GM12878 (cell line): ENCODE results near the gene UBC. TPM values are rescaled to one million over a fixed set of nuclear protein-coding genes. Genes with fewer than 3 reads are reported as not detected.

Experiments
- BRCA1 ChIP-seq: IDR thresholded peaks from 2 replicates; pipeline ENCODE4 v1.6.1; 2011; ENCODE audit warnings: low read depth, low read length, improper control_type of control experiment
- EED ChIP-seq: sonication (generic); IDR thresholded peaks from 2 replicates; pipeline ENCODE4 v1.6.1; 2016; ENCODE audit warnings: antibody characterized with exemption, low read depth
- EP300 ChIP-seq, 2 experiments: fragments of 150-350 bp in 1 of 2; IDR thresholded peaks; 2 replicates each; pipeline ENCODE4 v1.6.1; 2011 to 2012; ENCODE audit warnings: low read depth in 2 of 2, low read length in 2 of 2, borderline replicate concordance in 1 of 2, improper control_type of control experiment in 1 of 2, inconsistent platforms in 1 of 2; ENCODE audit not compliant: control insufficient read depth in 1 of 2
- IRF3 ChIP-seq: fragments of 450-650 bp; IDR thresholded peaks from 2 replicates; pipeline ENCODE4 v1.6.1; 2014; ENCODE audit warnings: mild to moderate bottlenecking
- MYB ChIP-seq: fragments of 150-350 bp; IDR thresholded peaks from 2 replicates; pipeline ENCODE4 v1.6.1; 2014; ENCODE audit warnings: mild to moderate bottlenecking, low read depth, low read length, borderline replicate concordance
- NFXL1 ChIP-seq: fragments of 450-650 bp; IDR thresholded peaks from 2 replicates; pipeline ENCODE4 v1.6.1; 2017; ENCODE audit warnings: antibody characterized with exemption, mild to moderate bottlenecking, borderline replicate concordance
- NR2F1 ChIP-seq: fragments of 450-650 bp; conservative IDR thresholded peaks from 2 replicates; pipeline ENCODE4 v1.6.1; 2017; ENCODE audit warnings: mild to moderate bottlenecking
- POLR2AphosphoS2 ChIP-seq: IDR thresholded peaks from 2 replicates; pipeline ENCODE4 v1.6.1; 2011; ENCODE audit warnings: low read depth, mild to moderate bottlenecking, low read length, improper control_type of control experiment, moderate library complexity
- RAD21 ChIP-seq: IDR thresholded peaks from 2 replicates; pipeline ENCODE4 v1.6.1; 2011; ENCODE audit warnings: mild to moderate bottlenecking, low read depth, low read length, moderate library complexity; ENCODE audit not compliant: insufficient read depth
- TAF1 ChIP-seq: IDR thresholded peaks from 2 replicates; pipeline ENCODE4 v1.6.1; 2011; ENCODE audit warnings: mild to moderate bottlenecking, low read depth, low read length, borderline replicate concordance
- ZBTB40 ChIP-seq: fragments of 450-650 bp; IDR thresholded peaks from 2 replicates; pipeline ENCODE4 v1.6.1; 2016; ENCODE audit warnings: mild to moderate bottlenecking, moderate library complexity, borderline replicate concordance
- polyA plus RNA-seq, 11 experiments: library from polyadenylated mRNA; depleted of rRNA in 4 of 11; unstranded in 6 of 11; stranded (reverse) in 5 of 11; fragments of >200 nt; fragmentation: Nextera tagmentation in 4 of 11; fragmentation: Illumina TruSeq in 1 of 11; extraction: Ambion mirVana in 4 of 11; extraction: Trizol in 1 of 11; gene quantifications; 1 replicate in 1 of 11; 2 replicates in 10 of 11; pipeline versions ENCODE4 v1.2.1 to v1.2.3, GENCODE V29; 2011 to 2016; ENCODE audit warnings: inconsistent platforms in 2 of 11, missing spikeins in 2 of 11, low read depth in 1 of 11
- total RNA-seq, 4 experiments: library from RNA; depleted of rRNA in 3 of 4; stranded (reverse); fragments of >200 nt in 3 of 4; fragmentation: Illumina TruSeq in 1 of 4; extraction: Trizol in 1 of 4; gene quantifications; 2 replicates each; pipeline versions ENCODE4 v1.2.1 to v1.2.3, GENCODE V29; 2013 to 2021
- TF ChIP-seq, protein P1 (sequence below): IDR thresholded peaks from 2 replicates; pipeline ENCODE4 v1.6.1; 2011; ENCODE audit warnings: mild to moderate bottlenecking, low read depth, low read length, moderate library complexity; ENCODE audit not compliant: insufficient replicate concordance
- TF ChIP-seq, protein P2 (sequence below): fragments of 450-650 bp; IDR thresholded peaks from 2 replicates; pipeline ENCODE4 v1.6.1; 2018; ENCODE audit warnings: borderline replicate concordance, mild to moderate bottlenecking; ENCODE audit not compliant: partially characterized antibody
- TF ChIP-seq, protein P3 (sequence below): fragments of 450-650 bp; IDR thresholded peaks from 2 replicates; pipeline ENCODE4 v1.6.1; 2017; ENCODE audit warnings: mild to moderate bottlenecking, moderate library complexity

UBC gene
- total and polyA plus RNA-seq, 10 of the 15 experiments (the other 5 are each of a cell fraction or from before 2014, with no cell fraction given) = 653 to 1,666 (median 874) TPM

- TF ChIP-seq ZBTB40 (no peak), TAF1 (no peak), NFXL1 (no peak), EP300 (IDR thresholded peaks at IDR 0.05; ENCODE audit: borderline replicate concordance in 1 of 2, control insufficient read depth in 1 of 2, low read depth in 2 of 2, low read length in 2 of 2) (no peak), POLR2AphosphoS2 (no peak), EED (no peak), IRF3 (no peak), NR2F1 (peak; percentile 91), RAD21 (no peak), BRCA1 (no peak), MYB (no peak)
- TF ChIP-seq, protein P1, sequence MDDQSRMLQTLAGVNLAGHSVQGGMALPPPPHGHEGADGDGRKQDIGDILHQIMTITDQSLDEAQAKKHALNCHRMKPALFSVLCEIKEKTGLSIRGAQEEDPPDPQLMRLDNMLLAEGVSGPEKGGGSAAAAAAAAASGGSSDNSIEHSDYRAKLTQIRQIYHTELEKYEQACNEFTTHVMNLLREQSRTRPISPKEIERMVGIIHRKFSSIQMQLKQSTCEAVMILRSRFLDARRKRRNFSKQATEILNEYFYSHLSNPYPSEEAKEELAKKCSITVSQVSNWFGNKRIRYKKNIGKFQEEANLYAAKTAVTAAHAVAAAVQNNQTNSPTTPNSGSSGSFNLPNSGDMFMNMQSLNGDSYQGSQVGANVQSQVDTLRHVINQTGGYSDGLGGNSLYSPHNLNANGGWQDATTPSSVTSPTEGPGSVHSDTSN = no peak
- TF ChIP-seq, protein P2, sequence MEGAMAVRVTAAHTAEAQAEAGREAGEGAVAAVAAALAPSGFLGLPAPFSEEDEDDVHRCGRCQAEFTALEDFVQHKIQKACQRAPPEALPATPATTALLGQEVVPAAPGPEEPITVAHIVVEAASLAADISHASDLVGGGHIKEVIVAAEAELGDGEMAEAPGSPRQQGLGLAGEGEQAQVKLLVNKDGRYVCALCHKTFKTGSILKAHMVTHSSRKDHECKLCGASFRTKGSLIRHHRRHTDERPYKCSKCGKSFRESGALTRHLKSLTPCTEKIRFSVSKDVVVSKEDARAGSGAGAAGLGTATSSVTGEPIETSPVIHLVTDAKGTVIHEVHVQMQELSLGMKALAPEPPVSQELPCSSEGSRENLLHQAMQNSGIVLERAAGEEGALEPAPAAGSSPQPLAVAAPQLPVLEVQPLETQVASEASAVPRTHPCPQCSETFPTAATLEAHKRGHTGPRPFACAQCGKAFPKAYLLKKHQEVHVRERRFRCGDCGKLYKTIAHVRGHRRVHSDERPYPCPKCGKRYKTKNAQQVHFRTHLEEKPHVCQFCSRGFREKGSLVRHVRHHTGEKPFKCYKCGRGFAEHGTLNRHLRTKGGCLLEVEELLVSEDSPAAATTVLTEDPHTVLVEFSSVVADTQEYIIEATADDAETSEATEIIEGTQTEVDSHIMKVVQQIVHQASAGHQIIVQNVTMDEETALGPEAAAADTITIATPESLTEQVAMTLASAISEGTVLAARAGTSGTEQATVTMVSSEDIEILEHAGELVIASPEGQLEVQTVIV = no peak
- TF ChIP-seq, protein P3, sequence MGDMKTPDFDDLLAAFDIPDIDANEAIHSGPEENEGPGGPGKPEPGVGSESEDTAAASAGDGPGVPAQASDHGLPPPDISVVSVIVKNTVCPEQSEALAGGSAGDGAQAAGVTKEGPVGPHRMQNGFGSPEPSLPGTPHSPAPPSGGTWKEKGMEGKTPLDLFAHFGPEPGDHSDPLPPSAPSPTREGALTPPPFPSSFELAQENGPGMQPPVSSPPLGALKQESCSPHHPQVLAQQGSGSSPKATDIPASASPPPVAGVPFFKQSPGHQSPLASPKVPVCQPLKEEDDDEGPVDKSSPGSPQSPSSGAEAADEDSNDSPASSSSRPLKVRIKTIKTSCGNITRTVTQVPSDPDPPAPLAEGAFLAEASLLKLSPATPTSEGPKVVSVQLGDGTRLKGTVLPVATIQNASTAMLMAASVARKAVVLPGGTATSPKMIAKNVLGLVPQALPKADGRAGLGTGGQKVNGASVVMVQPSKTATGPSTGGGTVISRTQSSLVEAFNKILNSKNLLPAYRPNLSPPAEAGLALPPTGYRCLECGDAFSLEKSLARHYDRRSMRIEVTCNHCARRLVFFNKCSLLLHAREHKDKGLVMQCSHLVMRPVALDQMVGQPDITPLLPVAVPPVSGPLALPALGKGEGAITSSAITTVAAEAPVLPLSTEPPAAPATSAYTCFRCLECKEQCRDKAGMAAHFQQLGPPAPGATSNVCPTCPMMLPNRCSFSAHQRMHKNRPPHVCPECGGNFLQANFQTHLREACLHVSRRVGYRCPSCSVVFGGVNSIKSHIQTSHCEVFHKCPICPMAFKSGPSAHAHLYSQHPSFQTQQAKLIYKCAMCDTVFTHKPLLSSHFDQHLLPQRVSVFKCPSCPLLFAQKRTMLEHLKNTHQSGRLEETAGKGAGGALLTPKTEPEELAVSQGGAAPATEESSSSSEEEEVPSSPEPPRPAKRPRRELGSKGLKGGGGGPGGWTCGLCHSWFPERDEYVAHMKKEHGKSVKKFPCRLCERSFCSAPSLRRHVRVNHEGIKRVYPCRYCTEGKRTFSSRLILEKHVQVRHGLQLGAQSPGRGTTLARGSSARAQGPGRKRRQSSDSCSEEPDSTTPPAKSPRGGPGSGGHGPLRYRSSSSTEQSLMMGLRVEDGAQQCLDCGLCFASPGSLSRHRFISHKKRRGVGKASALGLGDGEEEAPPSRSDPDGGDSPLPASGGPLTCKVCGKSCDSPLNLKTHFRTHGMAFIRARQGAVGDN = peak; percentile 29; the same call in 1 of the 2 replicates
Measured at GRCh38 chr12:124901003-124901402, 13.4 kb downstream of the UBC start (continued).
